ENCODE results near the gene SSBP4.

The SSBP4 gene

GRCh38 chr19:18480006-18480691 lies 61.0 kb downstream of the SSBP4 start:
- no peak overlapping the region for H3K4me3 ChIP-seq (ENCODE audit: low read depth, low read length)
- H3K27ac ChIP-seq (ENCODE audit: extremely low read depth, low read depth, low read length): no peak overlapping the region
- no peaks in the 10 kb centered on the region for H3K9me3 ChIP-seq (ENCODE audit: control insufficient read depth, insufficient read depth, low read depth, low read length)
- no peaks in the 10 kb centered on the region; the same call in 1 of the 2 replicates for H3K4me1 ChIP-seq (ENCODE audit: control insufficient read depth, insufficient read depth, low read length)
- TF ChIP-seq SP7 (tag by site-specific recombination; IDR thresholded peaks at IDR 0.05) (no peak), ZNF426 (tag by site-specific recombination; IDR thresholded peaks at IDR 0.05) (no peak), KLF17 (tag by site-specific recombination; IDR thresholded peaks at IDR 0.05) (no peak), KLF9 (tag by site-specific recombination; IDR thresholded peaks at IDR 0.05; ENCODE audit: low read depth) (no peak), ZNF394 (tag by site-specific recombination; IDR thresholded peaks at IDR 0.05; ENCODE audit: borderline replicate concordance) (no peak), ZNF341 (tag by site-specific recombination; IDR thresholded peaks at IDR 0.05; ENCODE audit: low read depth) (peak; percentile 33; the same call in 1 of the 2 replicates), ZBTB20 (tag by site-specific recombination; IDR thresholded peaks at IDR 0.05) (no peak), ZNF670 (tag by site-specific recombination; IDR thresholded peaks at IDR 0.05; ENCODE audit: low read depth) (no peak), ZNF391 (tag by site-specific recombination; IDR thresholded peaks at IDR 0.05; ENCODE audit: borderline replicate concordance, low read depth) (no peak), ZNF175 (tag by site-specific recombination; IDR thresholded peaks at IDR 0.05) (no peak)
- TF ChIP-seq, protein P1, sequence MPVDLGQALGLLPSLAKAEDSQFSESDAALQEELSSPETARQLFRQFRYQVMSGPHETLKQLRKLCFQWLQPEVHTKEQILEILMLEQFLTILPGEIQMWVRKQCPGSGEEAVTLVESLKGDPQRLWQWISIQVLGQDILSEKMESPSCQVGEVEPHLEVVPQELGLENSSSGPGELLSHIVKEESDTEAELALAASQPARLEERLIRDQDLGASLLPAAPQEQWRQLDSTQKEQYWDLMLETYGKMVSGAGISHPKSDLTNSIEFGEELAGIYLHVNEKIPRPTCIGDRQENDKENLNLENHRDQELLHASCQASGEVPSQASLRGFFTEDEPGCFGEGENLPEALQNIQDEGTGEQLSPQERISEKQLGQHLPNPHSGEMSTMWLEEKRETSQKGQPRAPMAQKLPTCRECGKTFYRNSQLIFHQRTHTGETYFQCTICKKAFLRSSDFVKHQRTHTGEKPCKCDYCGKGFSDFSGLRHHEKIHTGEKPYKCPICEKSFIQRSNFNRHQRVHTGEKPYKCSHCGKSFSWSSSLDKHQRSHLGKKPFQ (tag by site-specific recombination; IDR thresholded peaks at IDR 0.05): peak; percentile 79
- TF ChIP-seq, protein P2, sequence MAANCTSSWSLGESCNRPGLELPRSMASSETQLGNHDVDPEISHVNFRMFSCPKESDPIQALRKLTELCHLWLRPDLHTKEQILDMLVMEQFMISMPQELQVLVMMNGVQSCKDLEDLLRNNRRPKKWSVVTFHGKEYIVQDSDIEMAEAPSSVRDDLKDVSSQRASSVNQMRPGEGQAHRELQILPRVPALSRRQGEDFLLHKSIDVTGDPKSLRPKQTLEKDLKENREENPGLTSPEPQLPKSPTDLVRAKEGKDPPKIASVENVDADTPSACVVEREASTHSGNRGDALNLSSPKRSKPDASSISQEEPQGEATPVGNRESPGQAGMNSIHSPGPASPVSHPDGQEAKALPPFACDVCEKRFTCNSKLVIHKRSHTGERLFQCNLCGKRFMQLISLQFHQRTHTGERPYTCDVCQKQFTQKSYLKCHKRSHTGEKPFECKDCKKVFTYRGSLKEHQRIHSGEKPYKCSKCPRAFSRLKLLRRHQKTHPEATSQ (tag by site-specific recombination; IDR thresholded peaks at IDR 0.05): no peak
- TF ChIP-seq, protein P3, sequence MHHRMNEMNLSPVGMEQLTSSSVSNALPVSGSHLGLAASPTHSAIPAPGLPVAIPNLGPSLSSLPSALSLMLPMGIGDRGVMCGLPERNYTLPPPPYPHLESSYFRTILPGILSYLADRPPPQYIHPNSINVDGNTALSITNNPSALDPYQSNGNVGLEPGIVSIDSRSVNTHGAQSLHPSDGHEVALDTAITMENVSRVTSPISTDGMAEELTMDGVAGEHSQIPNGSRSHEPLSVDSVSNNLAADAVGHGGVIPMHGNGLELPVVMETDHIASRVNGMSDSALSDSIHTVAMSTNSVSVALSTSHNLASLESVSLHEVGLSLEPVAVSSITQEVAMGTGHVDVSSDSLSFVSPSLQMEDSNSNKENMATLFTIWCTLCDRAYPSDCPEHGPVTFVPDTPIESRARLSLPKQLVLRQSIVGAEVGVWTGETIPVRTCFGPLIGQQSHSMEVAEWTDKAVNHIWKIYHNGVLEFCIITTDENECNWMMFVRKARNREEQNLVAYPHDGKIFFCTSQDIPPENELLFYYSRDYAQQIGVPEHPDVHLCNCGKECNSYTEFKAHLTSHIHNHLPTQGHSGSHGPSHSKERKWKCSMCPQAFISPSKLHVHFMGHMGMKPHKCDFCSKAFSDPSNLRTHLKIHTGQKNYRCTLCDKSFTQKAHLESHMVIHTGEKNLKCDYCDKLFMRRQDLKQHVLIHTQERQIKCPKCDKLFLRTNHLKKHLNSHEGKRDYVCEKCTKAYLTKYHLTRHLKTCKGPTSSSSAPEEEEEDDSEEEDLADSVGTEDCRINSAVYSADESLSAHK (tag by site-specific recombination; IDR thresholded peaks at IDR 0.05): no peak
- no peaks in the 10 kb centered on the region for H3K36me3 ChIP-seq (ENCODE audit: control insufficient read depth in 2 of 2, insufficient read depth in 1 of 2, low read length in 2 of 2)
- ChIA-PET CTCF (interaction anchor here (0.5 to 1.5 kb wide), 5 partner anchors 17 to 386 kb away, joined by 3 to 4 read pairs (median 3); no protein-coding TSS in a partner anchor), POLR2A (interaction anchor here (1.2 kb wide), 1 partner anchor 42 kb away, joined by 3 read pairs; the partner anchor contains the start of gene ELL)

GRCh38 chr19:18481505-18482222 lies 62.5 kb downstream of the SSBP4 start:
- CTCF ChIA-PET: interaction anchor here (0.5 to 2.0 kb wide), 6 partner anchors 9 to 385 kb away, joined by 3 to 16 read pairs (median 4); partner anchors contain the start of gene ELL
- no peaks in the 10 kb centered on the region for H3K9me3 ChIP-seq (ENCODE audit: control insufficient read depth, insufficient read depth, low read depth, low read length)
- POLR2A ChIA-PET: interaction anchor here (0.7 to 1.8 kb wide), 2 partner anchors 38 to 90 kb away, joined by 4 to 13 read pairs; partner anchors contain the start of gene UBA52
- H3K4me1 ChIP-seq (ENCODE audit: control insufficient read depth, insufficient read depth, low read length): peaks cover 8% of the 10 kb centered on the region
- no peak overlapping the region for H3K27ac ChIP-seq (ENCODE audit: extremely low read depth, low read depth, low read length)
- TF ChIP-seq ZNF549 (tag by site-specific recombination; IDR thresholded peaks at IDR 0.05): no peak
- TF ChIP-seq RBAK (tag by site-specific recombination; IDR thresholded peaks at IDR 0.05): no peak
- peak; percentile 24; the same call in 1 of the 2 replicates for TF ChIP-seq TRIM28 (IDR thresholded peaks at IDR 0.05; ENCODE audit: borderline replicate concordance, low read length)
- TF ChIP-seq GLIS2 (tag by site-specific recombination; IDR thresholded peaks at IDR 0.05): no peak
- TF ChIP-seq ZNF791 (tag by site-specific recombination; IDR thresholded peaks at IDR 0.05): no peak
- H3K4me3 ChIP-seq (ENCODE audit: low read depth, low read length): no peak overlapping the region
- H3K36me3 ChIP-seq (ENCODE audit: control insufficient read depth in 2 of 2, insufficient read depth in 1 of 2, low read length in 2 of 2): no peaks in the 10 kb centered on the region
